ENCODE data around the gene GRHL1. TPM values are rescaled to one million over a fixed set of nuclear protein-coding genes. Genes with fewer than 3 reads are reported as not detected.

Gene GRHL1
- total and polyA plus RNA-seq, 2 of the 4 experiments (the other 2 are of a cell fraction) = 0.18 to 0.21 TPM

- TF ChIP-seq RFX5 (IDR thresholded peaks at IDR 0.05; ENCODE audit: low read depth, low read length) (no peak), RCOR1 (IDR thresholded peaks at IDR 0.05; ENCODE audit: insufficient replicate concordance, low read length) (no peak), MAFK (IDR thresholded peaks at IDR 0.05; ENCODE audit: low read depth, low read length) (no peak), NFE2L2 (IDR thresholded peaks at IDR 0.05; ENCODE audit: low read depth, low read length) (no peak), POLR2A (IDR thresholded peaks at IDR 0.05; ENCODE audit: low read depth, low read length) (no peak), SMC3 (IDR thresholded peaks at IDR 0.05; ENCODE audit: low read depth, low read length) (no peak)
Observed at GRCh38 chr2:10008809-10009176, 57.3 kb downstream of the GRHL1 start (continued).

- in situ Hi-C loops (cut with MboI; ENCODE audit: low sequenced_read_pairs) (no loop called here), intact Hi-C loops (cut with micrococcal nuclease) (no loop called here), dilution Hi-C loops (cut with HindIII; ENCODE audit: low sequenced_read_pairs, unreplicated experiment) (no loop called here)
- no peak overlapping the region for H4K5ac ChIP-seq (ENCODE audit: low read depth, low read length)
- H3K23ac ChIP-seq (ENCODE audit: low read depth, low read length) = no peak overlapping the region
- no peaks in the 10 kb centered on the region for H3K27me3 ChIP-seq (ENCODE audit: control insufficient read depth, insufficient read depth, low read length)
- ChIA-PET CTCF (interaction anchor here (1.5 kb wide), 1 partner anchor 19 kb away, joined by 4 read pairs; no protein-coding TSS in a partner anchor), POLR2A (ENCODE audit: unreplicated experiment) (no interaction called here)
- H3K79me1 ChIP-seq (ENCODE audit: low read depth in 1 of 2, low read length in 2 of 2) = no peaks in the 10 kb centered on the region
- no peak overlapping the region for H3K56ac ChIP-seq (ENCODE audit: extremely low read depth, insufficient read depth, low read length)
- ATAC-seq (ENCODE audit: low read depth) (no peak), DNase-seq (no peak)
- H3K14ac ChIP-seq (replicated peaks; ENCODE audit: low read depth, low read length) = no peak overlapping the region
- no peak overlapping the region for H2BK20ac ChIP-seq (ENCODE audit: low read depth, low read length)
- peak overlapping the region; percentile 87 for H2AK9ac ChIP-seq (replicated peaks; ENCODE audit: low read depth, low read length, poor library complexity)
- H3K9me1 ChIP-seq (ENCODE audit: insufficient read depth, low read length) = peaks cover 10% of the 10 kb centered on the region
- H3K18ac ChIP-seq (ENCODE audit: low read depth, low read length) = no peak overlapping the region
- peak overlapping the region; percentile 54 for H4K91ac ChIP-seq (ENCODE audit: insufficient read depth, low read depth, low read length)
- no peak overlapping the region for H2AFZ ChIP-seq (replicated peaks; ENCODE audit: low read length, poor library complexity)
- peak overlapping the region; percentile 29 for H2AK5ac ChIP-seq (ENCODE audit: low read depth, low read length)
- H3K27ac ChIP-seq (ENCODE audit: insufficient read depth, low read length) = no peak overlapping the region; the same call in 1 of the 2 replicates
- no peak overlapping the region for H2BK5ac ChIP-seq (ENCODE audit: low read depth, low read length, poor library complexity, severe bottlenecking)
- peaks cover 28% of the 10 kb centered on the region for H3K4me1 ChIP-seq (ENCODE audit: control insufficient read depth, insufficient read depth, low read length)
- no peak overlapping the region for H3K4me2 ChIP-seq (ENCODE audit: low read depth, low read length)
- H2BK120ac ChIP-seq (ENCODE audit: low read depth, low read length) = peak overlapping the region; percentile 18; the same call in 1 of the 2 replicates
- H3K36me3 ChIP-seq (ENCODE audit: control insufficient read depth, insufficient read depth, low read length) = no peaks in the 10 kb centered on the region
- WGBS, 2 experiments (ENCODE audit: extremely low coverage in 2 of 2, insufficient read length in 1 of 2) = 92% methylated on average over 2 of the region's 19 CpGs; no CpG with 5 or more reads in 1 of the 2 experiments
- H3K9ac ChIP-seq (ENCODE audit: low read depth, low read length) = no peak overlapping the region
- H3K4ac ChIP-seq (ENCODE audit: low read depth, low read length) = peak overlapping the region; percentile 32; the same call in 1 of the 2 replicates
- H3K4me3 ChIP-seq (ENCODE audit: insufficient read depth, low read depth, low read length) = no peak overlapping the region
- no peaks in the 10 kb centered on the region for H4K20me1 ChIP-seq (ENCODE audit: insufficient read depth, low read length)
- H2BK15ac ChIP-seq (ENCODE audit: low read depth, low read length) = peak overlapping the region; percentile 42; the same call in 1 of the 3 replicates
- no TSS peak for BruUV-seq (replicated peaks)
- H4K8ac ChIP-seq (ENCODE audit: low read depth in 2 of 2, low read length in 2 of 2) = no peak overlapping the region
- H3K9me3 ChIP-seq (ENCODE audit: control insufficient read depth, insufficient read depth, low read length) = no peaks in the 10 kb centered on the region
- TF ChIP-seq FOS (IDR thresholded peaks at IDR 0.05; ENCODE audit: low read depth, low read length) (no peak), POLR2A (IDR thresholded peaks at IDR 0.05; ENCODE audit: low read depth, low read length) (no peak), RCOR1 (IDR thresholded peaks at IDR 0.05; ENCODE audit: insufficient replicate concordance, low read length) (no peak), RAD21 (IDR thresholded peaks at IDR 0.05; ENCODE audit: low read length) (no peak), CEBPB (IDR thresholded peaks at IDR 0.05; ENCODE audit: low read depth, low read length) (no peak), MAFK (IDR thresholded peaks at IDR 0.05; ENCODE audit: low read depth, low read length) (no peak), BHLHE40 (IDR thresholded peaks at IDR 0.05; ENCODE audit: low read depth, low read length) (no peak), CTCF (conservative IDR thresholded peaks at IDR 0.05; ENCODE audit: low read depth, low read length) (no peak), MAZ (IDR thresholded peaks at IDR 0.05; ENCODE audit: borderline replicate concordance, low read depth, low read length) (no peak)
- TF ChIP-seq, protein P1, sequence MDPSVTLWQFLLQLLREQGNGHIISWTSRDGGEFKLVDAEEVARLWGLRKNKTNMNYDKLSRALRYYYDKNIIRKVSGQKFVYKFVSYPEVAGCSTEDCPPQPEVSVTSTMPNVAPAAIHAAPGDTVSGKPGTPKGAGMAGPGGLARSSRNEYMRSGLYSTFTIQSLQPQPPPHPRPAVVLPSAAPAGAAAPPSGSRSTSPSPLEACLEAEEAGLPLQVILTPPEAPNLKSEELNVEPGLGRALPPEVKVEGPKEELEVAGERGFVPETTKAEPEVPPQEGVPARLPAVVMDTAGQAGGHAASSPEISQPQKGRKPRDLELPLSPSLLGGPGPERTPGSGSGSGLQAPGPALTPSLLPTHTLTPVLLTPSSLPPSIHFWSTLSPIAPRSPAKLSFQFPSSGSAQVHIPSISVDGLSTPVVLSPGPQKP (IDR thresholded peaks at IDR 0.05; ENCODE audit: borderline replicate concordance, low read depth, low read length) = no peak
Observed at GRCh38 chr2:10009271-10009810, 57.8 kb downstream of the GRHL1 start.

Measured in IMR-90 (cell line).